WTC11 (cell line): ENCODE data around the gene MRPL33. TPM values are rescaled to one million over a fixed set of nuclear protein-coding genes. Genes with fewer than 3 reads are reported as not detected.

Experiments
- ATAC-seq: fragments of 200-7000 bp; cut with Tn5 transposase; 2 replicates; pipeline ENCODE4 v1.10.0; 2021; ENCODE audit warnings: mild to moderate bottlenecking, moderate library complexity
- CTCF ChIA-PET: fragments of 300-600 bp; sonication (Branson Sonifier 250); formaldehyde crosslinking; loops from one replicate; lab custom pipeline; 2021; ENCODE audit warnings: antibody characterized with exemption; lab: Charles Lee
- POLR2A ChIA-PET: fragments of 350-600 bp; sonication (Branson Sonifier 250); formaldehyde crosslinking; loops from one replicate; lab custom pipeline; 2021; ENCODE audit warnings: antibody characterized with exemption; lab: Charles Lee
- DNase-seq: peaks from one replicate; pipeline ENCODE4 v3.0.0; 2021; ENCODE audit warnings: low spot score
- H3K27ac Mint-ChIP-seq: 2 replicates; pipeline ENCODE4 v1.8.0; 2021; ENCODE audit warnings: mixed read lengths
- H3K27me3 Mint-ChIP-seq: 2 replicates; pipeline ENCODE4 v1.8.0; 2021; ENCODE audit warnings: low read depth, mild to moderate bottlenecking, moderate library complexity, mixed read lengths
- H3K36me3 Mint-ChIP-seq: 2 replicates; pipeline ENCODE4 v1.8.0; 2021; ENCODE audit warnings: mixed read lengths
- H3K4me1 Mint-ChIP-seq: 2 replicates; pipeline ENCODE4 v1.8.0; 2022; ENCODE audit warnings: mixed read lengths
- H3K4me3 Mint-ChIP-seq: 2 replicates; pipeline ENCODE4 v1.8.0; 2021; ENCODE audit warnings: mild to moderate bottlenecking, moderate library complexity, mixed read lengths
- H3K9me3 Mint-ChIP-seq: 2 replicates; pipeline ENCODE4 v1.8.0; 2021; ENCODE audit warnings: mixed read lengths
- CBFB ChIP-seq: sonication (generic); formaldehyde crosslinking; IDR thresholded peaks from 2 replicates; pipeline ENCODE4 v1.8.1; 2022; ENCODE audit warnings: mild to moderate bottlenecking, low read depth, missing genetic modification reagents
- CREB1 ChIP-seq: sonication (generic); formaldehyde crosslinking; IDR thresholded peaks from 2 replicates; pipeline ENCODE4 v1.8.0; 2023; ENCODE audit warnings: mild to moderate bottlenecking, missing genetic modification reagents
- ESRRA ChIP-seq: sonication (generic); formaldehyde crosslinking; IDR thresholded peaks from 2 replicates; pipeline ENCODE4 v1.8.1; 2022; ENCODE audit warnings: mild to moderate bottlenecking, missing genetic modification reagents, borderline replicate concordance
- FOXJ3 ChIP-seq: sonication (generic); formaldehyde crosslinking; IDR thresholded peaks from 2 replicates; pipeline ENCODE4 v1.9.0; 2021; ENCODE audit warnings: missing genetic modification reagents, mild to moderate bottlenecking, borderline replicate concordance
- FOXP4 ChIP-seq: sonication (generic); formaldehyde crosslinking; IDR thresholded peaks from 2 replicates; pipeline ENCODE4 v1.8.0; 2022; ENCODE audit warnings: mild to moderate bottlenecking, missing genetic modification reagents
- GABPB1 ChIP-seq: sonication (generic); formaldehyde crosslinking; IDR thresholded peaks from 2 replicates; pipeline ENCODE4 v1.8.1; 2023; ENCODE audit warnings: mild to moderate bottlenecking, missing genetic modification reagents
- JAZF1 ChIP-seq: fragments of 250-450 bp; sonication (Bioruptor Pico); IDR thresholded peaks from 2 replicates; pipeline ENCODE4 v1.9.0; 2021; ENCODE audit warnings: moderate library complexity, mild to moderate bottlenecking, inconsistent platforms
- NFATC4 ChIP-seq: fragments of 250-450 bp; sonication (Bioruptor Pico); IDR thresholded peaks from 2 replicates; pipeline ENCODE4 v1.9.0; 2021; ENCODE audit warnings: mild to moderate bottlenecking
- NFE2L1 ChIP-seq: sonication (generic); formaldehyde crosslinking; IDR thresholded peaks from 2 replicates; pipeline ENCODE4 v1.8.1; 2023; ENCODE audit warnings: missing genetic modification reagents
- PRRX2 ChIP-seq: fragments of 250-450 bp; sonication (Bioruptor Pico); IDR thresholded peaks from 2 replicates; pipeline ENCODE4 v1.8.0; 2021; ENCODE audit warnings: mild to moderate bottlenecking
- RORB ChIP-seq: fragments of 250-450 bp; sonication (Bioruptor Pico); IDR thresholded peaks from 2 replicates; pipeline ENCODE4 v1.9.0; 2021; ENCODE audit warnings: mild to moderate bottlenecking
- SMAD4 ChIP-seq: sonication (generic); formaldehyde crosslinking; IDR thresholded peaks from 2 replicates; pipeline ENCODE4 v1.8.0; 2022; ENCODE audit warnings: mild to moderate bottlenecking, missing genetic modification reagents
- TP53 ChIP-seq: sonication (generic); formaldehyde crosslinking; IDR thresholded peaks from 2 replicates; pipeline ENCODE4 v1.8.1; 2023; ENCODE audit warnings: mild to moderate bottlenecking, missing genetic modification reagents
- ZBTB43 ChIP-seq: sonication (generic); formaldehyde crosslinking; IDR thresholded peaks from 2 replicates; pipeline ENCODE4 v1.8.1; 2023; ENCODE audit warnings: mild to moderate bottlenecking, missing genetic modification reagents
- ZNF219 ChIP-seq: sonication (generic); formaldehyde crosslinking; IDR thresholded peaks from 2 replicates; pipeline ENCODE4 v1.8.0; 2023; ENCODE audit warnings: missing genetic modification reagents, mild to moderate bottlenecking, borderline replicate concordance
- ZNF232 ChIP-seq: sonication (generic); formaldehyde crosslinking; IDR thresholded peaks from 2 replicates; pipeline ENCODE4 v1.8.0; 2022; ENCODE audit warnings: mild to moderate bottlenecking, missing genetic modification reagents
- ZNF425 ChIP-seq: fragments of 250-450 bp; sonication (Bioruptor Pico); conservative IDR thresholded peaks from 2 replicates; pipeline ENCODE4 v1.9.0; 2021; ENCODE audit warnings: mild to moderate bottlenecking
- total RNA-seq: library from RNA; stranded (reverse); gene quantifications from 3 replicates; pipeline ENCODE4 v1.2.3, GENCODE V29; 2021
- TF ChIP-seq, protein P1 (sequence below): fragments of 250-450 bp; sonication (Bioruptor Pico); IDR thresholded peaks from 2 replicates; pipeline ENCODE4 v1.9.0; 2021; ENCODE audit warnings: mild to moderate bottlenecking
- TF ChIP-seq, protein P2 (sequence below): sonication (generic); formaldehyde crosslinking; IDR thresholded peaks from 2 replicates; pipeline ENCODE4 v1.8.0; 2022; ENCODE audit warnings: mild to moderate bottlenecking, missing genetic modification reagents
- TF ChIP-seq, protein P3 (sequence below): sonication (generic); formaldehyde crosslinking; conservative IDR thresholded peaks from 2 replicates; pipeline ENCODE4 v1.8.1; 2022; ENCODE audit warnings: mild to moderate bottlenecking, missing genetic modification reagents

Gene MRPL33
- total RNA-seq, 1 experiment from 2014 or later, result 52.5 TPM

DNA sequence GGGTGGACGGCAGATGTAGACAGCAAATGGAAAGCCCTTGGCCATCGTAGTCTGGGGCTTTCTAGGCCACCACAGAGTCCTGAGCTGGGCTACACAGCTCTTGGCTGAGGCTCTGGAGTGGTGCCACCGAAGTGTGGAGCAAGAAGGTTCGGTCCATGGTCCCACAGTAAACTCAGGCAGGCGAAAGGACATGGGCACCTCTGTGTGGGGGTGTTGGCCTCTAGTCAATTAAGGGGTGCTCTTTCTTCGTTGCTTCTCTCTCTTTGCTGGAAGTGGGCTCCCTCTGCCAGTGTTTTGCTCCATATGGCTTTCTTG is 34.7 kb upstream of the MRPL33 start:
- H3K36me3 Mint-ChIP-seq, result peaks cover 2% of the 10 kb centered on the region

GRCh38 chr2:27737676-27738348 is 33.7 kb upstream of the MRPL33 start:
- H3K27ac Mint-ChIP-seq, result no peak overlapping the region
- H3K27me3 Mint-ChIP-seq, result peaks cover 14% of the 10 kb centered on the region
- no peak for DNase-seq
- peaks cover 19% of the 10 kb centered on the region for H3K4me1 Mint-ChIP-seq
- TF ChIP-seq PRRX2, result no peak
- peak; percentile 39; the same call in 1 of the 2 replicates for TF ChIP-seq GABPB1 (CRISPR knock-in tag)
- no peak for TF ChIP-seq TP53 (CRISPR knock-in tag)
- TF ChIP-seq FOXP4 (CRISPR knock-in tag), result no peak
- TF ChIP-seq, protein P1, sequence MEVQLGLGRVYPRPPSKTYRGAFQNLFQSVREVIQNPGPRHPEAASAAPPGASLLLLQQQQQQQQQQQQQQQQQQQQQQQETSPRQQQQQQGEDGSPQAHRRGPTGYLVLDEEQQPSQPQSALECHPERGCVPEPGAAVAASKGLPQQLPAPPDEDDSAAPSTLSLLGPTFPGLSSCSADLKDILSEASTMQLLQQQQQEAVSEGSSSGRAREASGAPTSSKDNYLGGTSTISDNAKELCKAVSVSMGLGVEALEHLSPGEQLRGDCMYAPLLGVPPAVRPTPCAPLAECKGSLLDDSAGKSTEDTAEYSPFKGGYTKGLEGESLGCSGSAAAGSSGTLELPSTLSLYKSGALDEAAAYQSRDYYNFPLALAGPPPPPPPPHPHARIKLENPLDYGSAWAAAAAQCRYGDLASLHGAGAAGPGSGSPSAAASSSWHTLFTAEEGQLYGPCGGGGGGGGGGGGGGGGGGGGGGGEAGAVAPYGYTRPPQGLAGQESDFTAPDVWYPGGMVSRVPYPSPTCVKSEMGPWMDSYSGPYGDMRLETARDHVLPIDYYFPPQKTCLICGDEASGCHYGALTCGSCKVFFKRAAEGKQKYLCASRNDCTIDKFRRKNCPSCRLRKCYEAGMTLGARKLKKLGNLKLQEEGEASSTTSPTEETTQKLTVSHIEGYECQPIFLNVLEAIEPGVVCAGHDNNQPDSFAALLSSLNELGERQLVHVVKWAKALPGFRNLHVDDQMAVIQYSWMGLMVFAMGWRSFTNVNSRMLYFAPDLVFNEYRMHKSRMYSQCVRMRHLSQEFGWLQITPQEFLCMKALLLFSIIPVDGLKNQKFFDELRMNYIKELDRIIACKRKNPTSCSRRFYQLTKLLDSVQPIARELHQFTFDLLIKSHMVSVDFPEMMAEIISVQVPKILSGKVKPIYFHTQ (CRISPR knock-in tag), result no peak
- H3K36me3 Mint-ChIP-seq, result peaks cover 2% of the 10 kb centered on the region
- POLR2A ChIA-PET, result interaction anchor here (0.6 kb wide), 1 partner anchor 19 kb away, joined by 4 read pairs; no protein-coding TSS in a partner anchor
- no peak overlapping the region for H3K4me3 Mint-ChIP-seq
- peaks cover 15% of the 10 kb centered on the region for H3K9me3 Mint-ChIP-seq
- no peak for ATAC-seq
- CTCF ChIA-PET, result interaction anchor here (0.8 to 3.0 kb wide), 3 partner anchors 14 to 16 kb away, joined by 3 to 31 read pairs (median 5); no protein-coding TSS in a partner anchor

More for the DNA sequence above, 34.7 kb upstream of the MRPL33 start:
- Mint-ChIP-seq H3K27ac (no peak overlapping the region), H3K4me1 (peaks cover 19% of the 10 kb centered on the region), H3K9me3 (peaks cover 15% of the 10 kb centered on the region), H3K27me3 (peaks cover 14% of the 10 kb centered on the region), H3K4me3 (no peak overlapping the region)
- ChIA-PET CTCF (interaction anchor here (3.0 kb wide), 1 partner anchor 13 kb away, joined by 31 read pairs; no protein-coding TSS in a partner anchor), POLR2A (interaction anchor here (0.6 to 2.2 kb wide), 2 partner anchors 16 to 19 kb away, joined by 4 to 15 read pairs; no protein-coding TSS in a partner anchor)
- DNase-seq (no peak), ATAC-seq (no peak)
- TF ChIP-seq ZNF232 (CRISPR knock-in tag), result no peak
- TF ChIP-seq ZNF219 (CRISPR knock-in tag), result no peak
- no peak for TF ChIP-seq ZNF425 (CRISPR knock-in tag)
- TF ChIP-seq NFE2L1 (CRISPR knock-in tag), result no peak
- TF ChIP-seq, protein P1 (CRISPR knock-in tag), result no peak
- TF ChIP-seq NFATC4 (CRISPR knock-in tag), result no peak
- TF ChIP-seq PRRX2, result no peak
- no peak for TF ChIP-seq CREB1 (CRISPR knock-in tag)
- no peak for TF ChIP-seq CBFB (CRISPR knock-in tag)
- TF ChIP-seq, protein P2, sequence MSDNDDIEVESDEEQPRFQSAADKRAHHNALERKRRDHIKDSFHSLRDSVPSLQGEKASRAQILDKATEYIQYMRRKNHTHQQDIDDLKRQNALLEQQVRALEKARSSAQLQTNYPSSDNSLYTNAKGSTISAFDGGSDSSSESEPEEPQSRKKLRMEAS (CRISPR knock-in tag), result no peak
- TF ChIP-seq, protein P3, sequence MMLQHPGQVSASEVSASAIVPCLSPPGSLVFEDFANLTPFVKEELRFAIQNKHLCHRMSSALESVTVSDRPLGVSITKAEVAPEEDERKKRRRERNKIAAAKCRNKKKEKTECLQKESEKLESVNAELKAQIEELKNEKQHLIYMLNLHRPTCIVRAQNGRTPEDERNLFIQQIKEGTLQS, result no peak
- TF ChIP-seq RORB (CRISPR knock-in tag), result no peak
- TF ChIP-seq ESRRA (CRISPR knock-in tag), result no peak
- TF ChIP-seq SMAD4 (CRISPR knock-in tag), result no peak
- TF ChIP-seq ZBTB43, result no peak
- no peak for TF ChIP-seq FOXJ3 (CRISPR knock-in tag)
- no peak for TF ChIP-seq JAZF1
